Suprapubic skin (tissue), 3 donors: ENCODE data around the gene SEC24D.

Source experiments
- POLR2A ChIP-seq, 2 donors: fragments of 450-650 bp; IDR thresholded peaks; one replicate each; pipeline ENCODE4 v1.6.1; 2017; ENCODE audit warnings: antibody characterized with exemption in 2 of 2, mild to moderate bottlenecking in 2 of 2, moderate library complexity in 2 of 2
- TF ChIP-seq, protein P1 (sequence below), 2 donors: fragments of 200-600 bp in 1 of 2; fragments of 450-650 bp in 1 of 2; sonication (generic) in 1 of 2; IDR thresholded peaks; one replicate each; pipeline ENCODE4 v1.5.1; 2016 to 2019; ENCODE audit warnings: antibody characterized with exemption in 2 of 2, mild to moderate bottlenecking in 1 of 2, moderate library complexity in 1 of 2

DNA sequence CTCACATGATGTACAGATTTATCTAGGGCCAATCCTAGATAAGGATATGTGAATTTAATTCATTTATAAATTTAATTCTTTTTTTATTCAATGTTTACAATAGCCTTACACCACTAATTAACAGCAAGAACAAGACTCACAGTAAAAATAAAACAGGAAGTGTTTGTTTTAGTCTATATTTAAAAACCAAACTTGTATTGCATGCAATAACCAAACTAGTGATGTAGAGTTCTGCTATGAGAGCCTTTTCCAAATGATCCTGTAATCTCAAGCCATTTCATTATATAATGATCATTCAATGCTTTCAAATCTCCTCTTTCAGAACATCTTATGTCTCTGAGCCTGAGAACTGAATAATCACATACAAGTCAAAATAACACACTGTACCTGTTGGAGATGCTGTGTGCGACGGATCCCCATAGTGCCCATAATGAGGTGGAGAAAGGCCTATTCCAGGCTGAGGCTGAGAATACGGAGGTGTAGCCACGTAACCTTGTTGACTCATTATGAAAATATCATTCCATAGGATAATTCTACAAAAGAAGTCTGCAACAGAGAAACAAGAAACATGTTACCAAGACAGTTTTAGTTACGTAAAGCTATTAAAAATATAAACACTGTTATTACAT lies 2.6 kb downstream of the SEC24D start:
- no peak for TF ChIP-seq POLR2A (IDR thresholded peaks at IDR 0.05)
- TF ChIP-seq, protein P1, sequence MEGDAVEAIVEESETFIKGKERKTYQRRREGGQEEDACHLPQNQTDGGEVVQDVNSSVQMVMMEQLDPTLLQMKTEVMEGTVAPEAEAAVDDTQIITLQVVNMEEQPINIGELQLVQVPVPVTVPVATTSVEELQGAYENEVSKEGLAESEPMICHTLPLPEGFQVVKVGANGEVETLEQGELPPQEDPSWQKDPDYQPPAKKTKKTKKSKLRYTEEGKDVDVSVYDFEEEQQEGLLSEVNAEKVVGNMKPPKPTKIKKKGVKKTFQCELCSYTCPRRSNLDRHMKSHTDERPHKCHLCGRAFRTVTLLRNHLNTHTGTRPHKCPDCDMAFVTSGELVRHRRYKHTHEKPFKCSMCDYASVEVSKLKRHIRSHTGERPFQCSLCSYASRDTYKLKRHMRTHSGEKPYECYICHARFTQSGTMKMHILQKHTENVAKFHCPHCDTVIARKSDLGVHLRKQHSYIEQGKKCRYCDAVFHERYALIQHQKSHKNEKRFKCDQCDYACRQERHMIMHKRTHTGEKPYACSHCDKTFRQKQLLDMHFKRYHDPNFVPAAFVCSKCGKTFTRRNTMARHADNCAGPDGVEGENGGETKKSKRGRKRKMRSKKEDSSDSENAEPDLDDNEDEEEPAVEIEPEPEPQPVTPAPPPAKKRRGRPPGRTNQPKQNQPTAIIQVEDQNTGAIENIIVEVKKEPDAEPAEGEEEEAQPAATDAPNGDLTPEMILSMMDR (IDR thresholded peaks at IDR 0.05): no peak
